Mesendoderm (in vitro differentiated cells): ENCODE data around the gene ADPRHL1.
"Not testable (repeated sequence)": the region's sequence is repeated elsewhere in the genome, so short reads cannot be mapped to it uniquely, and the experiment has no call there.

Source experiments
- DNase-seq: peaks from one replicate; pipeline ENCODE4 v3.0.0; 2013
- H2AK5ac ChIP-seq: 2 replicates; pipeline ENCODE4 v1.6.1; 2013; ENCODE audit warnings: low read length, inconsistent platforms
- H2BK120ac ChIP-seq: 2 replicates; pipeline ENCODE4 v1.6.1; 2013; ENCODE audit warnings: low read depth, mild to moderate bottlenecking, low read length, moderate library complexity, mixed read lengths
- H2BK15ac ChIP-seq: replicated peaks from 2 replicates; pipeline ENCODE4 v1.6.1; 2013; ENCODE audit warnings: low read depth, mild to moderate bottlenecking, moderate library complexity
- H2BK5ac ChIP-seq: 2 replicates; pipeline ENCODE4 v1.6.1; 2013; ENCODE audit warnings: low read length, inconsistent platforms
- H3K18ac ChIP-seq: 2 replicates; pipeline ENCODE4 v1.6.1; 2013; ENCODE audit warnings: mild to moderate bottlenecking, low read length, mixed read lengths
- H3K23ac ChIP-seq: one replicate; pipeline ENCODE4 v1.6.1; 2013; ENCODE audit warnings: low read length
- H3K27ac ChIP-seq: 2 replicates; pipeline ENCODE4 v1.5.1; 2013; ENCODE audit warnings: low read depth, mild to moderate bottlenecking, inconsistent platforms, low read length, moderate library complexity
- H3K27me3 ChIP-seq: 2 replicates; pipeline ENCODE4 v1.6.1; 2013; ENCODE audit warnings: low read length, control low read depth, mild to moderate bottlenecking, inconsistent platforms; ENCODE audit not compliant: insufficient read depth, poor library complexity
- H3K36me3 ChIP-seq: 2 replicates; pipeline ENCODE4 v1.6.1; 2013; ENCODE audit warnings: low read length, inconsistent platforms; ENCODE audit not compliant: control insufficient read depth, insufficient read depth
- H3K4ac ChIP-seq: one replicate; pipeline ENCODE4 v1.6.1; 2013; ENCODE audit warnings: low read depth, mild to moderate bottlenecking, low read length, moderate library complexity
- H3K4me1 ChIP-seq: 2 replicates; pipeline ENCODE4 v1.6.1; 2013; ENCODE audit warnings: low read depth, low read length, inconsistent platforms; ENCODE audit not compliant: control insufficient read depth
- H3K4me2 ChIP-seq: 2 replicates; pipeline ENCODE4 v1.6.1; 2013; ENCODE audit warnings: low read length
- H3K4me3 ChIP-seq: 2 replicates; pipeline ENCODE4 v1.5.1; 2013; ENCODE audit warnings: mild to moderate bottlenecking, low read length
- H3K56ac ChIP-seq: one replicate; pipeline ENCODE4 v1.6.1; 2013; ENCODE audit warnings: low read length
- H3K79me1 ChIP-seq: 2 replicates; pipeline ENCODE4 v1.6.1; 2013; ENCODE audit warnings: low read length, inconsistent platforms
- H3K79me2 ChIP-seq: 2 replicates; pipeline ENCODE4 v1.6.1; 2013; ENCODE audit warnings: mild to moderate bottlenecking, low read length; ENCODE audit not compliant: control insufficient read depth, insufficient read depth
- H3K9ac ChIP-seq: 2 replicates; pipeline ENCODE4 v1.6.1; 2013; ENCODE audit warnings: low read length, inconsistent platforms
- H4K5ac ChIP-seq: one replicate; pipeline ENCODE4 v1.6.1; 2013; ENCODE audit warnings: low read length
- H4K8ac ChIP-seq: one replicate; pipeline ENCODE4 v1.6.1; 2013; ENCODE audit warnings: low read depth, mild to moderate bottlenecking, control low read depth, low read length, moderate library complexity
- WGBS: extraction: QIAGEN DNeasy Blood & Tissue Kit; methylation state at CpG from one replicate; pipeline ENCODE4 v1.1.7; 2013; ENCODE audit warnings: low lambda C conversion rate, missing lambda C conversion rate; ENCODE audit not compliant: insufficient coverage; ENCODE audit errors: extremely low coverage; 5-methylcytosine and 5-hydroxymethylcytosine counted together

Gene ADPRHL1

DNA sequence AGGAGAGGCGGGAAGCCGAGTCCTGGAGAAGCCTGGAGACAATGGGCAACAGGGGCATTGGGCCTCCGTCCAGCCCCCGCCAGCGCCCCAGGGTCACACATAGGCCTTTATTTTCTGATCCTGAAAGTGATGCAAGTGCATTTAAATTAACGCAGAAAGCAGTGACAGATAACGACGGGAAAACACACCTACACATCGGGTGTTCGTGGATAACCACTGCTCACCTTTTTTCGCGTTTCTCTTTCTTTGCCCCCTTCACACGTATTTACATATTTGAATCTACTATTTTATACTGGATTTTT is 59.0 kb downstream of the ADPRHL1 start:
- Histone ChIP-seq H2BK120ac (no peak overlapping the region), H3K4me3 (no peak overlapping the region), H3K4me1 (peaks cover 5% of the 10 kb centered on the region), H2BK15ac (no peak overlapping the region), H2BK5ac (no peak overlapping the region), H3K79me2 (no peaks in the 10 kb centered on the region), H3K79me1 (no peaks in the 10 kb centered on the region), H4K8ac (no peak overlapping the region), H3K23ac (no peak overlapping the region), H2AK5ac (no peak overlapping the region), H3K4ac (no peak overlapping the region), H3K27me3 (no peaks in the 10 kb centered on the region), H3K36me3 (no peaks in the 10 kb centered on the region), H3K56ac (peak overlapping the region; percentile 12), H3K18ac (no peak overlapping the region), H3K9ac (no peak overlapping the region), H3K27ac (no peak overlapping the region), H3K4me2 (no peak overlapping the region), H4K5ac (no peak overlapping the region)
- no CpG with 5 or more reads among the region's 13 CpGs for WGBS
- DNase-seq: no peak

DNA sequence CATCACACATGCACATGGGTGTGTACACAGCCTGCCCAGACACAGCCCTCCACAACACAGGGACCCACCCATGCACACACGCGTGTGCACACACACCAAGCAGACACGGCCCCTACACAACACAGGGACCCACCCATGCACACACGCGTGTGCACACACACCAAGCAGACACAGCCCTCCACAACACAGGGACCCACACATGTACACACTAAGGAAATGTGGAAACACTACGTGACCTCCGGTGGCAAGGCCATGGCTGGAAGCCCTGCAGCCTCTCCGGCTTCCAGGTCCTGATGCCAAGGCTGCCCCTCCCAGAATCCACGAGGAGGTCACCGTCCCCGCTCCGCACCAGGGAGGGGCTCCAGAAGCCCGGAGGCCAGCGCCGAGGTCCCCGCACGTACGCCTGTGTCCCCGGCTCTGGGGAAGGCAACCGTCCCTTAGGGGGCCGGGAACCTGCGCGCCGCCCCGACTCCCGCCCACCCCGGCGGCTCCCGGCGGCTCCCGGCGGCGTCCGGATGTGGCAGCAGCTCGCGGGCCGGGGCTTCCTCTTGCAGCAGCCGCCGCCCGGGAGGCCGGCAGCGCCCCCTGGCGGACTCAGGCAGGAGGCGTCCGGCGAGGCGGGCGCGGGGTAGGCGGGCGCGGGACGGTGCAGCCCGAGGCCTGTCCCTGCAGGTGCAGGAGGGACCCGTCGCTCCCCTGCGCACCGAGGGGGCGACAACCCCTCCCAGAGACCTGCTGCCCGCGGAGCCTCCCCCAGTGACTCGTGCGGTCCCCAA is 59.5 kb downstream of the ADPRHL1 start:
- Histone ChIP-seq H3K4me1 (peaks cover 3% of the 10 kb centered on the region), H4K5ac (no peak overlapping the region), H3K79me2 (no peaks in the 10 kb centered on the region), H2BK120ac (no peak overlapping the region), H3K4me3 (peak overlapping the region; percentile 39), H3K36me3 (no peaks in the 10 kb centered on the region), H3K4me2 (peak overlapping the region; percentile 12), H2BK5ac (no peak overlapping the region), H2AK5ac (peak overlapping the region; percentile 59), H4K8ac (no peak overlapping the region), H3K56ac (peak overlapping the region; percentile 89), H3K4ac (no peak overlapping the region), H3K27me3 (no peaks in the 10 kb centered on the region), H2BK15ac (no peak overlapping the region), H3K79me1 (no peaks in the 10 kb centered on the region), H3K27ac (no peak overlapping the region), H3K23ac (peak overlapping the region; percentile 66), H3K9ac (peak overlapping the region; percentile 68), H3K18ac (no peak overlapping the region)
- WGBS: no CpG with 5 or more reads among the region's 63 CpGs
- peak; percentile 88 for DNase-seq

- H3K4me2 ChIP-seq: peak overlapping the region; percentile 12
- no peak overlapping the region for H4K8ac ChIP-seq
- H2BK120ac ChIP-seq: no peak overlapping the region
- H3K23ac ChIP-seq: peak overlapping the region; percentile 66
- H3K9ac ChIP-seq: peak overlapping the region; percentile 68
- H3K4me3 ChIP-seq: no peak overlapping the region
- no peaks in the 10 kb centered on the region for H3K79me2 ChIP-seq
- no peaks in the 10 kb centered on the region for H3K79me1 ChIP-seq
- DNase-seq: no peak
- no peak overlapping the region for H2BK5ac ChIP-seq
- no peak overlapping the region for H3K4ac ChIP-seq
- H3K27me3 ChIP-seq: no peaks in the 10 kb centered on the region
- H4K5ac ChIP-seq: no peak overlapping the region
- H3K4me1 ChIP-seq: peaks cover 3% of the 10 kb centered on the region
- H3K56ac ChIP-seq: peak overlapping the region; percentile 89
- no peak overlapping the region for H3K18ac ChIP-seq
- H2AK5ac ChIP-seq: peak overlapping the region; percentile 59
- H3K27ac ChIP-seq: no peak overlapping the region
- no peak overlapping the region for H2BK15ac ChIP-seq
- WGBS: no CpG with 5 or more reads among the region's 13 CpGs
- H3K36me3 ChIP-seq: no peaks in the 10 kb centered on the region
These were observed 60.1 kb downstream of the ADPRHL1 start for GRCh38 chr13:113393226-113393562.

- no peak overlapping the region for H4K5ac ChIP-seq
- peaks cover 3% of the 10 kb centered on the region for H3K4me1 ChIP-seq
- no peak overlapping the region for H2BK5ac ChIP-seq
- H2BK120ac ChIP-seq: no peak overlapping the region
- H3K79me2 ChIP-seq: no peaks in the 10 kb centered on the region
- no peak overlapping the region for H3K18ac ChIP-seq
- WGBS: no CpG with 5 or more reads among the region's 10 CpGs
- no peak overlapping the region for H3K9ac ChIP-seq
- H3K23ac ChIP-seq: no peak overlapping the region
- no peak overlapping the region for H4K8ac ChIP-seq
- H3K36me3 ChIP-seq: no peaks in the 10 kb centered on the region
- H3K4ac ChIP-seq: no peak overlapping the region
- no peak overlapping the region for H3K56ac ChIP-seq
- no peak overlapping the region for H2AK5ac ChIP-seq
- H3K4me2 ChIP-seq: no peak overlapping the region
- H2BK15ac ChIP-seq: no peak overlapping the region
- H3K4me3 ChIP-seq: no peak overlapping the region
- H3K27ac ChIP-seq: no peak overlapping the region
- no peaks in the 10 kb centered on the region for H3K27me3 ChIP-seq
- DNase-seq: peak; percentile 44
- no peaks in the 10 kb centered on the region for H3K79me1 ChIP-seq
These were observed 62.3 kb downstream of the ADPRHL1 start for GRCh38 chr13:113390874-113391497.

GRCh38 chr13:113389586-113389985 is 63.7 kb downstream of the ADPRHL1 start:
- not testable (repeated sequence) for H2BK5ac ChIP-seq, H2BK15ac ChIP-seq, H3K18ac ChIP-seq, H3K79me2 ChIP-seq, H3K36me3 ChIP-seq, H3K27me3 ChIP-seq, H4K8ac ChIP-seq, H3K27ac ChIP-seq, H3K4me1 ChIP-seq, H3K4ac ChIP-seq, H4K5ac ChIP-seq, H3K4me2 ChIP-seq, H3K79me1 ChIP-seq, H3K56ac ChIP-seq, H2AK5ac ChIP-seq, H2BK120ac ChIP-seq, H3K23ac ChIP-seq, H3K9ac ChIP-seq, H3K4me3 ChIP-seq, DNase-seq
- no CpG with 5 or more reads among the region's 8 CpGs for WGBS

- H3K23ac ChIP-seq: no peak overlapping the region
- H2AK5ac ChIP-seq: no peak overlapping the region
- no CpG with 5 or more reads among the region's 1 CpG for WGBS
- no peak overlapping the region for H3K18ac ChIP-seq
- no peak overlapping the region for H3K4me3 ChIP-seq
- H3K4ac ChIP-seq: no peak overlapping the region
- no peaks in the 10 kb centered on the region for H3K27me3 ChIP-seq
- H3K79me2 ChIP-seq: no peaks in the 10 kb centered on the region
- H3K4me2 ChIP-seq: no peak overlapping the region
- H3K4me1 ChIP-seq: no peaks in the 10 kb centered on the region
- no peak overlapping the region for H2BK120ac ChIP-seq
- no peaks in the 10 kb centered on the region for H3K36me3 ChIP-seq
- no peak overlapping the region for H2BK15ac ChIP-seq
- H3K79me1 ChIP-seq: no peaks in the 10 kb centered on the region
- H2BK5ac ChIP-seq: no peak overlapping the region
- no peak overlapping the region for H3K27ac ChIP-seq
- no peak for DNase-seq
- no peak overlapping the region for H3K9ac ChIP-seq
- no peak overlapping the region for H4K5ac ChIP-seq
- no peak overlapping the region for H3K56ac ChIP-seq
- H4K8ac ChIP-seq: no peak overlapping the region
These were observed 65.9 kb downstream of the ADPRHL1 start for GRCh38 chr13:113387396-113387795.
